ENCODE measurements around the gene PALD1. TPM values are rescaled to one million over a fixed set of nuclear protein-coding genes. Genes with fewer than 3 reads are reported as not detected.

PALD1 gene
- total RNA-seq: 0.60 and 0.71 TPM in 2 replicates

GRCh38 chr10:70478191-70479164 lies at the start of gene PALD1:
Gene PALD1, plus strand, starts transcription at chr10:70478767. Its CDS starts 47,185 bp downstream, at chr10:70525952.

GRCh38 chr10:70441161-70441894 lies 37.2 kb upstream of the PALD1 start, which contains the start of gene NODAL:
Gene NODAL, minus strand, starts transcription at chr10:70441681. Its CDS starts 14 bp downstream, at chr10:70441667.

GRCh38 chr10:70602665-70603448 lies 124.3 kb downstream of the PALD1 start, which contains the start of gene PRF1:
Gene PRF1, minus strand, starts transcription at chr10:70602741. Its CDS starts 1,839 bp downstream, at chr10:70600902.

Other genes starting within 250 kb of the PALD1 start
- gene PPA1, start 245.3 kb upstream of the PALD1 start, total RNA-seq: 212 and 230 TPM in 2 replicates
- gene NPFFR1, start 194.8 kb upstream of the PALD1 start, total RNA-seq: not detected in 2 replicates
- 21.9 and 25.7 TPM in 2 replicates for gene LRRC20, start 96.1 kb upstream of the PALD1 start, total RNA-seq
- 15.2 and 22.4 TPM in 2 replicates for gene EIF4EBP2, start 74.6 kb upstream of the PALD1 start, total RNA-seq
- gene NODAL, start 37.1 kb upstream of the PALD1 start, total RNA-seq: 0.28 TPM in 1 of 2 replicates, not detected in the other
- gene PRF1, start 124.0 kb downstream of the PALD1 start, total RNA-seq: not detected in 2 replicates
- 0.35 TPM in 1 of 2 replicates, not detected in the other for gene ADAMTS14, start 193.7 kb downstream of the PALD1 start, total RNA-seq

Data from airway epithelial cell (primary cell).